Measurements from ENCODE around the gene PODXL. TPM values are rescaled to one million over a fixed set of nuclear protein-coding genes. Genes with fewer than 3 reads are reported as not detected.
A peak's percentile ranks its signal among the peaks of the same experiment; 100 is the strongest.

Gene PODXL
- total RNA-seq, 8 experiments from 2014 or later = 10.2 to 52.7 (median 13.8) TPM

DNA sequence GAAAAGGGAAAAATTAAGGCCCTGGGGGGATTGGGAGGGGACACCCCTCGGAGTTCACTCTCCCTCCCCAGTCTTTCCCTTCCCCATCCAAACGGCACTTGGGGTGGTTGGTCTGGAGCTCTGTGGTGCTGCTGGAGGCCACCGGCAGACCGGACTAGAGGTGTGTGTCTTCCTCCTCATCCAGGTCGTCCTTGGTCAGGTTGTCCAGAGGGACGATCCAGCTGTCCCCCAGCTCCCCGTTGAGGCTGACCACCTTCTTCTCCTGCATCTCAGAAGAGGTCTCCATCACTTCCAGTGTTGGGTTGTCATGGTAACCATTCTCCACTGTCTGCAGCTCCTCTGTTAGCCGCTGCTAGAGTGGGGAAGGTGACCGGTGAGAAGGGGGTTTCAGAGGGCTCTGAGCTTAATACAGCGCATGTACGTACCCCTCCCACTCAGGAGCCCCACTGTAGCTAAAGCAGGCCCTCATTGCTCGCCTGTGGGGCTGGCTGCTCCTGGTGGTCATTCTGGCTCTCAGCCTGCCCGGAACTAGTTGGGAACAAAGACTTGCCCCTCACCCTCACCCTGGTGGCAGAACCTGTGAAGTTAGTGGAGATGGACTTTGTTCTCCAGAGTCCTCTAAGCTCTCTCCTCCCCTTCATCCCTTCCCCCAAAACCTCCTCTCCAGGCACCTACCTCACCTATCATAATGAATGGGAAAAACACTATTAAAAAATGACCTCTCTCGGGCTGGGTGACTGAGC, 52.1 kb downstream of the PODXL start:
- in situ Hi-C loops (cut with MboI; ENCODE audit: low pct_unique_long_range_greater_than_20kb in 2 of 9, low sequenced_read_pairs in 9 of 9, unreplicated experiment in 9 of 9) = no loop called here
- ATAC-seq (replicated peaks in 6 of 8) = no peak
- 80 to 100% (median 94%) methylated on average over 1 to 3 of the region's 14 CpGs; no CpG with 5 or more reads in 5 of the 10 experiments for WGBS, 10 experiments
- Histone ChIP-seq H3K4me1 (replicated peaks in 1 of 2) (peaks cover 3 to 37% of the 10 kb centered on the region in 2 donors), H3K27ac (no peak overlapping the region), H3K4me3 (no peak overlapping the region)

GRCh38 chr7:131503639-131504038, 52.8 kb downstream of the PODXL start:
- ATAC-seq (replicated peaks in 6 of 8) = no peak
- peaks cover 3 to 37% of the 10 kb centered on the region in 2 donors for H3K4me1 ChIP-seq (replicated peaks in 1 of 2)
- in situ Hi-C loops (cut with MboI; ENCODE audit: low pct_unique_long_range_greater_than_20kb in 2 of 9, low sequenced_read_pairs in 9 of 9, unreplicated experiment in 9 of 9) = no loop called here
- WGBS, 10 experiments = 80 to 100% (median 100%) methylated on average over 1 of the region's 6 CpGs; no CpG with 5 or more reads in 7 of the 10 experiments
- H3K27ac ChIP-seq = peak overlapping the region in 1 of 2 donors; percentile 5
- no peak overlapping the region for H3K4me3 ChIP-seq

GRCh38 chr7:131502810-131503508, 53.5 kb downstream of the PODXL start:
- no peak overlapping the region for H3K4me3 ChIP-seq
- in situ Hi-C loops (cut with MboI; ENCODE audit: low pct_unique_long_range_greater_than_20kb in 2 of 9, low sequenced_read_pairs in 9 of 9, unreplicated experiment in 9 of 9) = no loop called here
- ATAC-seq (replicated peaks in 6 of 8) = peak; percentile 12 to 84 (median 70)
- H3K4me1 ChIP-seq (replicated peaks in 1 of 2) = peaks cover 3 to 37% of the 10 kb centered on the region in 2 donors
- H3K27ac ChIP-seq = peak overlapping the region in 1 of 2 donors; percentile 5
- 20 to 100% (median 59%) methylated on average over 1 to 4 of the region's 9 CpGs; no CpG with 5 or more reads in 2 of the 10 experiments for WGBS, 10 experiments

DNA sequence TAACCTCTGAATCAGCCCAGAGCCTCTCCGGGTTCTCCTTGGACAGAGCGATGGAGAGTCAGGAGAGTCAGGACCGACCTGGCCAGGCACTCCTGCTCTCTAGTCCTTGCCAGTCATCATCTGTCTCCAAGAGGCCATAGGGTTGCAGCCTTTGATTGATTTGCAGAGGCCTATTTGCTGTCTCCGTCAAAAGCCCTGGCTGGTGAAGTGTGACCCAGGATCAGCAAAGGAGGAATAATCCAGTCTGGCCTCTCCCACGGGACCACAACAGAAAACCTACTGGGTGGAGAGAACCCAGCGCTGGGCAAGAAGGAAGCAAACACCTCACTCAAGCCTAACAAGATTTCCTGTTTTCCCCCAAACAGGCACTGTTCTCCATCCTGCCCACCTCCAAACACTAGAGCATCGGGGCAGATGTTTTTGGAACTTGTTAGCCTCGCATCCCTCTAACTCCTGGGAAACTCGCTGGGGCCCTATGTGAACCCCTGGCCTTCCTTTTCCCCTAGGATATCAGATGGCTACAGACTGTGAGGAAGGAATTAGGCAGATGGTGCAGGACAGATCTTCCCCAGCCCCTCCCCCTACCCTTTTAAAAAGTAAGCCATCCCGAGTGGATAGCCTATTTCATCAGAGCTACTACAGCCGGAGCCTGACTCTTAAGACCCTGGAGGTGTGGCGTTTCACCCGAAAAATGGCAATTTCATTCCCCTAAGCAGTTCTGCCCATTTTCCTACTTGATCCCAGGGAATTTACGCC, 54.3 kb downstream of the PODXL start:
- peak overlapping the region in 1 of 2 donors; percentile 46 for H3K27ac ChIP-seq
- WGBS, 10 experiments = 60 to 100% (median 83%) methylated on average over 1 to 10 of the region's 14 CpGs
- H3K4me3 ChIP-seq = no peak overlapping the region
- in situ Hi-C loops (cut with MboI; ENCODE audit: low pct_unique_long_range_greater_than_20kb in 2 of 9, low sequenced_read_pairs in 9 of 9, unreplicated experiment in 9 of 9) = no loop called here
- H3K4me1 ChIP-seq (replicated peaks in 1 of 2) = peaks cover 3 to 37% of the 10 kb centered on the region in 2 donors
- peak in 2 of 8 experiments; percentile 9 to 15 for ATAC-seq (replicated peaks in 6 of 8)

DNA sequence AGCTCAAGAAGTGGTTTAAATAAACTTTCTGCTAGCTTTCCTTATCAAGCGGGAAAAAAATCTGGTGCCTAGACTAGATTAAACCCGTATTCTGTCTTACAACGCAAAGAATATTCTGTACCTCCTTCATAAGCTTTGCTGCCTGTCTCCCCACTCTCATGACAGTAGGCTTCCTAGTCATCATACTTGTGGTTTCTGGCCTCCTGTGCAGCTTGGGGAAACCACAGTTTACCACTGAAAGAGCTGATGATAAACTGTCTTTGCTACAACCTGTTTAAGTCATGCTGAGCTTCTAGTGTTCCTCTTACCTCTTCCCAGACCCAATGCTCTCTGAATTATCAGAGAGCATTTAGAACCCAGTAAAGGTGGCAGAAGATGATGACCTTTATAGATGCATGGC, 55.0 kb downstream of the PODXL start:
- Histone ChIP-seq H3K4me1 (replicated peaks in 1 of 2) (peaks cover 3 to 37% of the 10 kb centered on the region in 2 donors), H3K27ac (peak overlapping the region in 1 of 2 donors; percentile 46), H3K4me3 (no peak overlapping the region)
- 70 to 100% (median 93%) methylated on average over 1 to 3 of the region's 3 CpGs; no CpG with 5 or more reads in 1 of the 10 experiments for WGBS, 10 experiments
- no peak for ATAC-seq (replicated peaks in 6 of 8)
- in situ Hi-C loops (cut with MboI; ENCODE audit: low pct_unique_long_range_greater_than_20kb in 2 of 9, low sequenced_read_pairs in 9 of 9, unreplicated experiment in 9 of 9) = no loop called here

GRCh38 chr7:131500357-131500756, 56.1 kb downstream of the PODXL start:
- H3K27ac ChIP-seq = no peak overlapping the region
- 88 to 100% (median 100%) methylated on average over 1 of the region's 1 CpG; no CpG with 5 or more reads in 5 of the 10 experiments for WGBS, 10 experiments
- H3K4me3 ChIP-seq = no peak overlapping the region
- H3K4me1 ChIP-seq (replicated peaks in 1 of 2) = peaks cover 3 to 37% of the 10 kb centered on the region in 2 donors
- in situ Hi-C loops (cut with MboI; ENCODE audit: low pct_unique_long_range_greater_than_20kb in 2 of 9, low sequenced_read_pairs in 9 of 9, unreplicated experiment in 9 of 9) = no loop called here
- ATAC-seq (replicated peaks in 6 of 8) = peak in 1 of 8 experiments; percentile 12

- WGBS, 10 experiments = 60 to 100% (median 88%) methylated on average over 2 to 6 of the region's 6 CpGs; no CpG with 5 or more reads in 2 of the 10 experiments
- H3K27ac ChIP-seq = no peak overlapping the region
- H3K4me1 ChIP-seq (replicated peaks in 1 of 2) = peaks cover 3 to 37% of the 10 kb centered on the region in 2 donors
- no peak overlapping the region for H3K4me3 ChIP-seq
- no peak for ATAC-seq (replicated peaks in 6 of 8)
- in situ Hi-C loops (cut with MboI; ENCODE audit: low pct_unique_long_range_greater_than_20kb in 2 of 9, low sequenced_read_pairs in 9 of 9, unreplicated experiment in 9 of 9) = no loop called here
These were observed 56.6 kb downstream of the PODXL start for GRCh38 chr7:131499801-131500200.

DNA sequence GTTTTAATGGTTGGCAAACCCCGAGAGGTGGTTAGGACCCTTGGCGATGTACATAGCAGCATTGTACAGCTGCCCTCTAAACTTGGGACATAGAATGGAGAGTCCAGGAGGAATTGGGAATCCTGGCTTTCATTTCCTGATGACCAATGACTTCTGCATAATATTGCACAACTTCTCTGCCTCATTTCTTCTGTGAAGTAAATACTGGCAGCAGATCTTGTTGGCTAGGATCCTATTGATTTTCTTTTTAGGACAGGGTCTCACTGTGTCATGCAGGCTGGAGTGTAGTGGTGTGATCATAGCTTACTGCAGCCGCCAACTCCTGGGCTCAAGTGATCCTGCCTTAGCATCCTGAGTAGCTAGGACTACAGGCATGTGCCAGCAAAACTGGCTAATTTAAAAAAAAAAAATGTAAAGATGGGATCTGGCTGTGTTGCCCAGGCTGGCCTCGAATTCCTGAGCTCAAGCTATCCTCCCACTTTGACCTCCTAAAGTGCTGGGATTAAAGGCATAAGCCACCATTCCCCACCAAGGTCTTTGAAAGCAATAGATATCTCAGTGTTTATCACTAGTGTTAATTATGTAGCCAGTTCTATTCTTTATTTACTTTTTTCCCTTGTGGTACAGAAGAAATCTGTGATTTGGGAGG, 58.1 kb downstream of the PODXL start:
- no peak for ATAC-seq (replicated peaks in 6 of 8)
- in situ Hi-C loops (cut with MboI; ENCODE audit: low pct_unique_long_range_greater_than_20kb in 2 of 9, low sequenced_read_pairs in 9 of 9, unreplicated experiment in 9 of 9) = no loop called here
- Histone ChIP-seq H3K4me1 (replicated peaks in 1 of 2) (peaks cover 5 to 30% of the 10 kb centered on the region in 2 donors), H3K4me3 (no peak overlapping the region), H3K27ac (no peak overlapping the region)
- 80 to 100% (median 97%) methylated on average over 1 to 4 of the region's 4 CpGs; no CpG with 5 or more reads in 1 of the 10 experiments for WGBS, 10 experiments

- no peak overlapping the region for H3K27ac ChIP-seq
- no peak overlapping the region for H3K4me3 ChIP-seq
- peaks cover 9 to 27% of the 10 kb centered on the region in 2 donors for H3K4me1 ChIP-seq (replicated peaks in 1 of 2)
- 86 to 100% (median 97%) methylated on average over 1 to 4 of the region's 7 CpGs; no CpG with 5 or more reads in 4 of the 10 experiments for WGBS, 10 experiments
- in situ Hi-C loops (cut with MboI; ENCODE audit: low pct_unique_long_range_greater_than_20kb in 2 of 9, low sequenced_read_pairs in 9 of 9, unreplicated experiment in 9 of 9) = no loop called here
- no peak for ATAC-seq (replicated peaks in 6 of 8)
These were observed 59.0 kb downstream of the PODXL start for GRCh38 chr7:131497454-131497853.

DNA sequence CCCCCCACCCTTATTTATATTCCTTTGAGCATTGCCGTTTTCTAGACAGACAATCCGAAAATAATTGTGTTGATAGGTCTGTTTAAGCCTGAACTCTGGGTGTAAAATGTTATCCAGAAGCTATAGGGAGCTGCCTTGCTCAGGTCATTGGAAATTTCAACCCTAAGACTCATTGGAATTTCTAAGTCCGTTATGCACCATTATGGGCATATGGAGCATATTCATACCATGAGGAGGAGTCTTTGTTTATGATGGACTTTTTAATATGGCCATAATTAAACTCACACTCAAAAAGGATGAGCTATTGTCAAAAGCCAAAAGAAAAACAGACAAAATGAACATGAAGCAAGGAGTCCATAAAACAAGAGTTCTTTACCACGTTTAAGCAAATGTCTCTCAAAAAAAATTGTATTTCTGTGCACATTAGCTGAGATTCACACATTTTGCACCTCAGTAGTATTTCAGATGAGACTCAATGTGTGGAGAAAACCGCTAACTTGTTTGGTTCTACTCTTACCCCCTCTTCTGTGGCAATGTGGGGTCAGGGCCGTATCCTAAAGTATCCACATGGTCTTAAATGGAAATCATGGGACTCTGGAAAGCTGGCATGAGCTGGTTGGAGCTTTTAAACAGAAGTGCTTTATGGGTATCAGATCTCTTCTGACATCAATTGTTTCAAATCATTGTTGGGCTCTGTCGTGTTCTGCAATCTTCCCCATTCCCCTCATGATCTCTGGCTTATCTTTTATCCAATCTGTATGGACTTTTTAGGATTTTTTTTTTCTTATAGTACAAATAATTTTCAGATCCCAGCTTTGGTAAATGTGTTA, 60.5 kb downstream of the PODXL start:
- ATAC-seq (replicated peaks in 6 of 8) = peak in 3 of 8 experiments; percentile 69 to 95 (median 79)
- in situ Hi-C loops (cut with MboI; ENCODE audit: low pct_unique_long_range_greater_than_20kb in 2 of 9, low sequenced_read_pairs in 9 of 9, unreplicated experiment in 9 of 9) = no loop called here

GRCh38 chr7:131494182-131494581, 62.2 kb downstream of the PODXL start:
- in situ Hi-C loops (cut with MboI; ENCODE audit: low pct_unique_long_range_greater_than_20kb in 2 of 9, low sequenced_read_pairs in 9 of 9, unreplicated experiment in 9 of 9) = no loop called here
- no peak overlapping the region for H3K4me3 ChIP-seq
- peaks cover 5 to 8% of the 10 kb centered on the region in 2 donors for H3K4me1 ChIP-seq (replicated peaks in 1 of 2)
- WGBS, 10 experiments = 60 to 100% (median 80%) methylated on average over 1 to 2 of the region's 2 CpGs; no CpG with 5 or more reads in 1 of the 10 experiments
- no peak overlapping the region for H3K27ac ChIP-seq
- ATAC-seq (replicated peaks in 6 of 8) = no peak

More for the DNA sequence above, 60.5 kb downstream of the PODXL start:
- Histone ChIP-seq H3K27ac (no peak overlapping the region), H3K4me1 (replicated peaks in 1 of 2) (peaks cover 8 to 13% of the 10 kb centered on the region in 2 donors), H3K4me3 (no peak overlapping the region)
- WGBS, 10 experiments = 0 to 90% (median 47%) methylated on average over 1 to 7 of the region's 7 CpGs

- ATAC-seq (replicated peaks in 6 of 8) = peak; percentile 4 to 97 (median 86)
- no peak overlapping the region for H3K27ac ChIP-seq
- no peak overlapping the region for H3K4me3 ChIP-seq
- in situ Hi-C loops (cut with MboI; ENCODE audit: low pct_unique_long_range_greater_than_20kb in 2 of 9, low sequenced_read_pairs in 9 of 9, unreplicated experiment in 9 of 9) = no loop called here
- H3K4me1 ChIP-seq (replicated peaks in 1 of 2) = peaks cover 5 to 8% of the 10 kb centered on the region in 2 donors
These were observed 62.8 kb downstream of the PODXL start for GRCh38 chr7:131493581-131493980.
